HUDEP-2 (cell line): ENCODE results near the gene HNRNPUL1.

Experiments
- DNase-seq, 76 experiments: peaks; one replicate each; lab custom pipeline; 2025; ENCODE audit not compliant: unreplicated experiment in 76 of 76; lab: John Stamatoyannopoulos, UW

HNRNPUL1 gene

GRCh38 chr19:41233748-41234240, 30.4 kb upstream of the HNRNPUL1 start:
- no peak for DNase-seq

- DNase-seq, result no peak
These were observed 29.5 kb upstream of the HNRNPUL1 start for GRCh38 chr19:41234512-41235168.

GRCh38 chr19:41235480-41235879, 28.7 kb upstream of the HNRNPUL1 start:
- no peak for DNase-seq

GRCh38 chr19:41238244-41238643, 25.9 kb upstream of the HNRNPUL1 start:
- no peak for DNase-seq

- DNase-seq, result peak in 35 of 76 experiments; percentile 9 to 57 (median 26)
These were observed 24.8 kb upstream of the HNRNPUL1 start for GRCh38 chr19:41239363-41239762.

GRCh38 chr19:41239961-41240574, 24.1 kb upstream of the HNRNPUL1 start:
- no peak for DNase-seq

- DNase-seq, result no peak
These were observed 22.3 kb upstream of the HNRNPUL1 start for GRCh38 chr19:41241859-41242258.

- DNase-seq, result no peak
These were observed 20.1 kb upstream of the HNRNPUL1 start for GRCh38 chr19:41244117-41244516.

GRCh38 chr19:41245843-41246242, 18.3 kb upstream of the HNRNPUL1 start:
- no peak for DNase-seq

- no peak for DNase-seq
These were observed 15.3 kb upstream of the HNRNPUL1 start for GRCh38 chr19:41248895-41249294.

GRCh38 chr19:41249707-41250423, 14.3 kb upstream of the HNRNPUL1 start:
- DNase-seq, result no peak

- no peak for DNase-seq
These were observed 10.5 kb upstream of the HNRNPUL1 start for GRCh38 chr19:41253660-41254059.

GRCh38 chr19:41255171-41255570, 9.0 kb upstream of the HNRNPUL1 start:
- no peak for DNase-seq

- DNase-seq, result no peak
These were observed 2.5 kb upstream of the HNRNPUL1 start for GRCh38 chr19:41261474-41262190.

GRCh38 chr19:41263042-41263849, 926 bp upstream of the HNRNPUL1 start:
- DNase-seq, result peak in 69 of 76 experiments; percentile 35 to 92 (median 62)

- DNase-seq, result peak in 44 of 76 experiments; percentile 11 to 69 (median 33)
These were observed 616 bp downstream of the HNRNPUL1 start for GRCh38 chr19:41264581-41265394.

GRCh38 chr19:41265395-41266153, 1.4 kb downstream of the HNRNPUL1 start:
- DNase-seq, result peak in 7 of 76 experiments; percentile 15 to 58 (median 30)

- no peak for DNase-seq
These were observed 4.9 kb downstream of the HNRNPUL1 start for GRCh38 chr19:41269055-41269454.

- no peak for DNase-seq
These were observed 5.4 kb downstream of the HNRNPUL1 start for GRCh38 chr19:41269571-41269970.
